SW480 (cell line): ENCODE measurements around the gene YPEL5.

Experiments used
- DNase-seq: peaks from one replicate; pipeline ENCODE4 v3.0.0-alpha.2; 2016; ENCODE audit warnings: low spot score

Gene YPEL5

GRCh38 chr2:30205456-30205855 is 58.6 kb downstream of the YPEL5 start:
- DNase-seq, result no peak

DNA sequence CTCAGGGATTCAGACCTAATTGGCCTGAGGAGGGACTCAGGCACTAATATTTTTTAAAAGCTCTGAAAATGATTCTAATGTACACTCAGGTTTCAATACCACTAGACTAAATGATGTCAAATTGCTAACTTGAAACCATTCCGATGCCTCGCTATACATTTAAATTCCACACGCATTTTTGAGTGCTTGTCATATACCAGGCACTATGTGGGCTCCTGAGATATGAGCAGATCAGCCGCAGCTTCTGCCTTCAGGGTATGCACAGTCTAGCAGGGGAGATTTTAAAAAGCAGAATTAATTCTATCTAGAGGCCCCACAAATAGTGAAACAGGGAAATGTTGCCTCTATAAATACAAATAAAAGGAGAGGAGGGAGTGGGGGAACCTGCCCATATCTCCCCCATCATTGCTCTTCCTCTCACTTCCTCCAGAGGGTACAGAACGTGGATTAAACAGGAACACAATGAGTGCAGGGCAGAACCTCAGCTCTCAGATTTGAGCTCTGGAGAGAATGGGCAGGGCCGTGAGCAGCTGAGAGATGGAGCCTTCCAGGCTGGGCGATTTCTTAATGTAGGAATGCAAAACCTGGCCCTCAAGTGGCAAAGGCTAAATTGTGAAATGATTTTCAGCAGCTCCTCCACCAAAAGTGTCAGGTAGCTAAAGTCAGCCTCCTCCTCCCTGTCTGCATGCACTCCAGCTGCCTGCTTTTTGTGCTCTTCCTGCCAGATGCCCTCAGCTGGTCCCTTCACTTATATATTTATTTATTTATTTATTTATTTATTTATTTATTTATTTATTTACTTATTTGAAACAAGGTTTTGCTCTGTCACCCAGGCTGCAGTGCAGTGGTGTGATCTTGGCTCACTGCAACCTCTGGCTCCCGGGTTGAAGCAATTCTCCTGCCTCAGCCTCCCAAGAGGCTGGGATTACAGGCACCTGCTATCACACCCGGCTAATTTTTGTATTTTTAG is 59.9 kb downstream of the YPEL5 start:
- no peak for DNase-seq

GRCh38 chr2:30208453-30208852 is 61.6 kb downstream of the YPEL5 start:
- peak; percentile 80 for DNase-seq

DNA sequence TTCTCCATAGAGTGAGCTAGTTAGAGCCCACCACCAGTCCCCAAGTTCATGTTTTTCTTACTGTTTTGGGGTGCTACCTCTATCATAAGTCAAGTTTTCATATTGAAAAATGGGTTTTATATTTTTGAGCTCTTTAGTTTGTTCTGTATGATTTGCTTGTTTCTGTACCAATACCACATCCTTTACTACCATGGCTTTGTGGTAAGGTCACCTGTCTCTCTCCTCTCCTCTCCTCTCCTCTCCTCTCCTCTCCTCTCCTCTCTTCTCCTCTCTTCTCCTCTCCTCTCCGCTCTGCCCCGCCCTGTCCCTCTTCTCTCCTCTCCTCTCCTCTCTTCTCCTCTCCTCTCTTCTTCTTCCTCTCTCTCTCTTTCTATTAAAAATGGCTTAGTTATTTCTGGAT is 62.4 kb downstream of the YPEL5 start:
- DNase-seq, result no peak
